ENCODE results near the gene CSPG4.
"Not testable (repeated sequence)": the region's sequence is repeated elsewhere in the genome, so short reads cannot be mapped to it uniquely, and the experiment has no call there.

CSPG4 gene, protein sequence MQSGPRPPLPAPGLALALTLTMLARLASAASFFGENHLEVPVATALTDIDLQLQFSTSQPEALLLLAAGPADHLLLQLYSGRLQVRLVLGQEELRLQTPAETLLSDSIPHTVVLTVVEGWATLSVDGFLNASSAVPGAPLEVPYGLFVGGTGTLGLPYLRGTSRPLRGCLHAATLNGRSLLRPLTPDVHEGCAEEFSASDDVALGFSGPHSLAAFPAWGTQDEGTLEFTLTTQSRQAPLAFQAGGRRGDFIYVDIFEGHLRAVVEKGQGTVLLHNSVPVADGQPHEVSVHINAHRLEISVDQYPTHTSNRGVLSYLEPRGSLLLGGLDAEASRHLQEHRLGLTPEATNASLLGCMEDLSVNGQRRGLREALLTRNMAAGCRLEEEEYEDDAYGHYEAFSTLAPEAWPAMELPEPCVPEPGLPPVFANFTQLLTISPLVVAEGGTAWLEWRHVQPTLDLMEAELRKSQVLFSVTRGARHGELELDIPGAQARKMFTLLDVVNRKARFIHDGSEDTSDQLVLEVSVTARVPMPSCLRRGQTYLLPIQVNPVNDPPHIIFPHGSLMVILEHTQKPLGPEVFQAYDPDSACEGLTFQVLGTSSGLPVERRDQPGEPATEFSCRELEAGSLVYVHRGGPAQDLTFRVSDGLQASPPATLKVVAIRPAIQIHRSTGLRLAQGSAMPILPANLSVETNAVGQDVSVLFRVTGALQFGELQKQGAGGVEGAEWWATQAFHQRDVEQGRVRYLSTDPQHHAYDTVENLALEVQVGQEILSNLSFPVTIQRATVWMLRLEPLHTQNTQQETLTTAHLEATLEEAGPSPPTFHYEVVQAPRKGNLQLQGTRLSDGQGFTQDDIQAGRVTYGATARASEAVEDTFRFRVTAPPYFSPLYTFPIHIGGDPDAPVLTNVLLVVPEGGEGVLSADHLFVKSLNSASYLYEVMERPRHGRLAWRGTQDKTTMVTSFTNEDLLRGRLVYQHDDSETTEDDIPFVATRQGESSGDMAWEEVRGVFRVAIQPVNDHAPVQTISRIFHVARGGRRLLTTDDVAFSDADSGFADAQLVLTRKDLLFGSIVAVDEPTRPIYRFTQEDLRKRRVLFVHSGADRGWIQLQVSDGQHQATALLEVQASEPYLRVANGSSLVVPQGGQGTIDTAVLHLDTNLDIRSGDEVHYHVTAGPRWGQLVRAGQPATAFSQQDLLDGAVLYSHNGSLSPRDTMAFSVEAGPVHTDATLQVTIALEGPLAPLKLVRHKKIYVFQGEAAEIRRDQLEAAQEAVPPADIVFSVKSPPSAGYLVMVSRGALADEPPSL (N-terminal part only)

GRCh38 chr15:75712668-75713337, at the start of gene CSPG4:
TSS of gene CSPG4 (minus strand) at chr15:75712848. CDS start at chr15:75712755, 93 bp downstream.
- Histone ChIP-seq H3K36me3 (ENCODE audit: control insufficient read depth in 5 of 5, insufficient read depth in 5 of 5, low read length in 5 of 5) (peaks cover 0 to 3% (median 0%) of the 10 kb centered on the region in 5 donors), H3K4me3 (ENCODE audit: low read depth in 1 of 5, low read length in 5 of 5) (peak within 1 kb of the TSS; percentile 62 to 81 (median 67)), H3K9ac (ENCODE audit: low read length in 5 of 5) (peak within 1 kb of the TSS; percentile 3 to 90 (median 76)), H3K27me3 (ENCODE audit: control insufficient read depth in 5 of 5, insufficient read depth in 4 of 5, low read length in 5 of 5) (peaks cover 0 to 12% (median 0%) of the 10 kb centered on the region in 5 donors), H3K9me3 (ENCODE audit: control insufficient read depth in 5 of 5, low read length in 5 of 5) (no peaks in the 10 kb centered on the region), H3K27ac (ENCODE audit: low read depth, low read length) (peak within 1 kb of the TSS; percentile 88), H3K4me1 (ENCODE audit: control insufficient read depth in 5 of 5, insufficient read depth in 5 of 5, low read length in 5 of 5) (peaks cover 5 to 56% (median 53%) of the 10 kb centered on the region in 5 donors)

DNA sequence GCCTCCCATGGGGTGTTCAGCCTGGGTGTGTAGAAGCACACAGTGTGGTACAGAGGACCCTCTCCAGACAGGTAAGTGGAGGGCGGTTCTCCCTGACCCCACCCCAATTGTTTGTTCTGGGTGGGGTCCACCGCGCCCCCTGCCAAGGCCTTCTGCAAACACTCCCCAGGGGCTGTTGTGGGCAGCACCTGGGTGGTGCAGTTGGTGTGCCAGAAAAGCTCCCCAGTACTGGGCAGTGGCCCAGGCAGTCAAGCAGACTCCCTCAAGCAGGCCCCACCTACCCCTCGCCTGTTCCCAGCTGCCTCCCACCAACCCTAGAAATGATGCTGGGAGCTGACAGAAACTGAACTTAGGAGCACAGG, 49.7 kb upstream of the CSPG4 start:
- not testable (repeated sequence) for H3K27me3 ChIP-seq (ENCODE audit: control insufficient read depth in 5 of 5, insufficient read depth in 4 of 5, low read length in 5 of 5); H3K4me3 ChIP-seq (ENCODE audit: low read depth in 1 of 5, low read length in 5 of 5); H3K9me3 ChIP-seq (ENCODE audit: control insufficient read depth in 5 of 5, low read length in 5 of 5); H3K9ac ChIP-seq (ENCODE audit: low read length in 5 of 5); H3K27ac ChIP-seq (ENCODE audit: low read depth, low read length); H3K36me3 ChIP-seq (ENCODE audit: control insufficient read depth in 5 of 5, insufficient read depth in 5 of 5, low read length in 5 of 5)
- peaks cover 0 to 14% (median 11%) of the 10 kb centered on the region in 5 donors for H3K4me1 ChIP-seq (ENCODE audit: control insufficient read depth in 5 of 5, insufficient read depth in 5 of 5, low read length in 5 of 5)

DNA sequence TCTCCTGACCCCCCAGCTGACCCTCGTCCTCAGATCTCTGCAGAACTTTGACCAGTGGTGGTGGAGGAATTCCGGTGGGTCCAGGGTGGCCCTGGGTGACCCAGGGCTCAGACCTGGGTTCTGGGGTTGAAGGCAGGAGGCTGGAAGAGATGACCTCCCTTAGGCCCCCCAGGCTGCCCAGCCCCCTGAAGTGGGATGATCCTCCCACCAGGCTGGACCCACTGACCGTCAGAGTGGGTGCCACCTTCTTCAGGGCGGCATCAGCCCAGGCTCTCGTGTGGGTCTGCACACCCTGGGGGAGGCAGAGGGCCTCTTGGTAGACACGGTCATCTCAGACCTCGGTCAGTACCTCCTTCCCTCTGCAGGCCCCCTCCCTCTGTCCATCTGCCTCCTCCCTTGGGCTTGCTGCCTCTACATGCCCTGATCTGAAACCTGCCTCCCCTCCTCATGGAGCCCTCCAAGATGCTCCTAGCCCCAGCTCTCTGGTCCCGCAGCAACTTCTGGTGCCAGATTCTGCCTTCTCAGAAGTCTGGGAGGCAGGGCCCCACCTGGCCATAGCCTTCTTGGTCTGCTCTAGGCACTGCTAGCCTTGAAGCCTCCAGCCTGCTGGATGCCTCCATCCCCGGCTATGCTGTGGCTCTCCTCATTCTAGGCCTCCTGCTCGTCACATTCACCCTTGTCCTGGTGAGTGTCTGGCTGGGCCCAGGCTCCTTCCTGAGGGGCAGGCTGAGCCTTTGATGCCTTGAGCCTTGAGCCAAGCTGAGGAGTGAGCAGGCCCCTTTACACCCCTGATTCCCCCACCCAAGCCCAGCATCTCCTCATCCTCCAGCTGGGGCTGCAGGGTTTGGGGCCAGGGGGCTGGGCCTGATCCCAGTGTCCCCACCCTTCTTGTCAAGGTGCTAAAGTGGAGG, 49.1 kb upstream of the CSPG4 start:
- Histone ChIP-seq H3K4me3 (ENCODE audit: low read depth in 1 of 5, low read length in 5 of 5) (no peak overlapping the region), H3K4me1 (ENCODE audit: control insufficient read depth in 5 of 5, insufficient read depth in 5 of 5, low read length in 5 of 5) (peaks cover 0 to 14% (median 11%) of the 10 kb centered on the region in 5 donors), H3K9ac (ENCODE audit: low read length in 5 of 5) (no peak overlapping the region), H3K27ac (ENCODE audit: low read depth, low read length) (no peak overlapping the region), H3K27me3 (ENCODE audit: control insufficient read depth in 5 of 5, insufficient read depth in 4 of 5, low read length in 5 of 5) (peaks cover 0 to 2% (median 0%) of the 10 kb centered on the region in 5 donors), H3K9me3 (ENCODE audit: control insufficient read depth in 5 of 5, low read length in 5 of 5) (no peaks in the 10 kb centered on the region), H3K36me3 (ENCODE audit: control insufficient read depth in 5 of 5, insufficient read depth in 5 of 5, low read length in 5 of 5) (no peaks in the 10 kb centered on the region)

DNA sequence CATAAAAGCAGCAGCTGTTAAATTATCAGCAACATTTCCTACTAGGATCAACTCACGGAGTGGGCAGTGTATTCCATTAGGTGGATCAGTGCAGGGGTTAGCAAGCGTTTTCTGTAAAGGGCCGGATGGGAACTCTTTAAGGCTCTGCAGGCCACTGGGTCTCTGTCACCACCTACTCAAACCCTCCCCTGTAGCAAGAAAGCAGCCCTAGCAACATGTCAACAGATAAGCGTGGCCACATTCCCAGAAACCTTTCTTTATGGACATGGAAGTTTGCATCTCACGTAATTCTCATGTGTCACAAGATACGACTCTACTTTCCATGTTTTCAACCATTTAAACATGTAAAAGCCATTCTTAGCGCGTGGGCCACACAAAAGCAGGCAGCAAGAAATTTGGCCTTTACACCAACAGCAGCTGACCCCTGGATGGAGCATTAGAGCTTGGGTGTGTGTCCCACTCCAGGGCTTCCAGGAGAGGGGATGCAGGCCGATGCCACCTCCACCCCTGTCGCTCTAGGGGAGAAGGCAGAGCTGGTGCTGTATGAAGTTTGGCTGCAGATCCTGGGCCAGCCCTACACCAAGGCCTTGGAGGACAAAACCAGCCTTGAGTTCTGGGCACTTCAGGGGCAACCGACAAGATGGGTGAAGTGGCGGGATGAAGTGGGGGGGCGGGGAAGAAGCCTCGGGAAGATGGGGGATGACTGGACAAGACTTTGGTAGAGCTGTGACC, 48.2 kb upstream of the CSPG4 start:
- Histone ChIP-seq H3K27me3 (ENCODE audit: control insufficient read depth in 5 of 5, insufficient read depth in 4 of 5, low read length in 5 of 5) (peaks cover 0 to 2% (median 0%) of the 10 kb centered on the region in 5 donors), H3K27ac (ENCODE audit: low read depth, low read length) (no peak overlapping the region), H3K4me3 (ENCODE audit: low read depth in 1 of 5, low read length in 5 of 5) (no peak overlapping the region)

GRCh38 chr15:75760131-75760520, 47.5 kb upstream of the CSPG4 start:
- not testable (repeated sequence) for H3K36me3 ChIP-seq (ENCODE audit: control insufficient read depth in 5 of 5, insufficient read depth in 5 of 5, low read length in 5 of 5); H3K9me3 ChIP-seq (ENCODE audit: control insufficient read depth in 5 of 5, low read length in 5 of 5); H3K9ac ChIP-seq (ENCODE audit: low read length in 5 of 5); H3K27me3 ChIP-seq (ENCODE audit: control insufficient read depth in 5 of 5, insufficient read depth in 4 of 5, low read length in 5 of 5); H3K27ac ChIP-seq (ENCODE audit: low read depth, low read length); H3K4me3 ChIP-seq (ENCODE audit: low read depth in 1 of 5, low read length in 5 of 5)
- peaks cover 0 to 14% (median 11%) of the 10 kb centered on the region in 5 donors for H3K4me1 ChIP-seq (ENCODE audit: control insufficient read depth in 5 of 5, insufficient read depth in 5 of 5, low read length in 5 of 5)

More for the DNA sequence above, 48.2 kb upstream of the CSPG4 start:
- no peak overlapping the region for H3K9ac ChIP-seq (ENCODE audit: low read length in 5 of 5)
- H3K9me3 ChIP-seq (ENCODE audit: control insufficient read depth in 5 of 5, low read length in 5 of 5) = no peaks in the 10 kb centered on the region
- H3K4me1 ChIP-seq (ENCODE audit: control insufficient read depth in 5 of 5, insufficient read depth in 5 of 5, low read length in 5 of 5) = peaks cover 0 to 14% (median 11%) of the 10 kb centered on the region in 5 donors
- no peaks in the 10 kb centered on the region for H3K36me3 ChIP-seq (ENCODE audit: control insufficient read depth in 5 of 5, insufficient read depth in 5 of 5, low read length in 5 of 5)

DNA sequence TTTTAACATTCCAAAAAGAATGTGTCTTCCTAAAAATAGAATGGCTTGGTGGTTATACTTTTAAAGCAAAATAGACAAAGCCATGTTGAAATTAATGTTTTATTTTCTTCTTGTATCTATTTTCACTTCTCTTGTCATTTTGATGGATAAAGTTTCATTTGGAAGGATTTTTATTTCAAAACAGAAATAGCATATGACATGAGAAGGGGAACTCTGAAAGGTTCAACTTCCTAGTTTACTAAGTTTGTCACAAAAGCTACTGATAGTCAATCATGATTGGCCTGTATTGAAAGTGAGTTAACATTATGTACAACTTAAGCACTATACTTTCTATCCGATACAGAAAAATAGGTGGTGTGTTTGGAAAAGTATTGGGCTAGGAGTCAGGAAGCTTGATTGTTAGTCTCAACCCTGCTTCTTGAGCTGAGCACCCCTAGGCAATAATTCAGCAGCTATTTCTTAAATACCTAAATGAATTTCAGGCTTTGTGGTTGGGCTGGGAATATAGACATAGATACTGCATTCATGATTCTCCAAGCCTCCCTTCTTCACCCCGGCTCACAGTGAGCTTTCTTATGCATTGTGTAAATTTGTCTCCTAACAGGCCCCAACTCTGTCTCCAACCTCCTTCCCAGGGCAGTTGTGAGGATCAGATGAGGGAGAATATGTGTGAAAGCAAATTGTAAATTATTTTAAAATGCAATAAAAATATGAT, 46.9 kb upstream of the CSPG4 start:
- H3K4me1 ChIP-seq (ENCODE audit: control insufficient read depth in 5 of 5, insufficient read depth in 5 of 5, low read length in 5 of 5) = peaks cover 0 to 14% (median 11%) of the 10 kb centered on the region in 5 donors
- no peak overlapping the region for H3K4me3 ChIP-seq (ENCODE audit: low read depth in 1 of 5, low read length in 5 of 5)

DNA sequence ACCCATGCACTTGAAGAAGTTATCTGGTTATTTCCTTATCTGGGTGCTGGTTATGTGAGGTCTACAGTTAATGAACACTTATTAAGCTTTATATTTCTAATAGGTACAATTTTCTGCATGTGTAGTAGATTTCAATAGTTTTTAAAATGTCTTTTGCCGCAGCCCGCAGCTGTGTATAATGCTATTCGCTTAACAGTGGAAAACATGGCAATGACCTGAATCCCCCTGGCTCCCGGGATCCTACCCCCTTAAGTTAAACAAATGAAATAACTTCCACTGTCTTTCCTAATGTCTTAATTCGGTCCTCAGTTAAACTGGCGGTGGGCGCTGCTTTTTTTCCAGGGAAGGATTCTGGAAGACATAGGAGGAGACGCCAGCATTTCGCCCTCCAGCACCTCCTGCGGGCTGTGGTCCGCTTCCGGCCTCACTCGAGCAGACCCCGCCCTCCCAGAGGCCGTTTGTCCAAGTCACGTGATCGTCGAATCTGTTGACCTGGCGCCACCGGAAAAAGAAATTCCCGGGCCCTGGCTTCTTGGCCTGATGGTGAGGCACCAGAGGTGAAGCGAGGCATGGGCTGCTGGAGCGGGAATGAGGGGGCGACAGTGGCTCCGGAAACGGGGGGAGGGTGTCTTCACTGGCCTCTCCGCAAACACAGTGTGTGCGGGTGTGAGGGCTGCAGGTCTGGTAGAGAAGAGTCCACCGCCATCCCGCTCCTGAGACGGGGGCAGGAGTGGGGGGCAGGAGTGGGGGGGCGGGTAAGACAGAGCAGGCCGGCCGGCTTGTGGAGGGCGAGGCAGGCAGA, 45.6 kb upstream of the CSPG4 start:
- H3K4me1 ChIP-seq (ENCODE audit: control insufficient read depth in 5 of 5, insufficient read depth in 5 of 5, low read length in 5 of 5) = peaks cover 0 to 14% (median 11%) of the 10 kb centered on the region in 5 donors
- H3K36me3 ChIP-seq (ENCODE audit: control insufficient read depth in 5 of 5, insufficient read depth in 5 of 5, low read length in 5 of 5) = no peaks in the 10 kb centered on the region
- no peaks in the 10 kb centered on the region for H3K9me3 ChIP-seq (ENCODE audit: control insufficient read depth in 5 of 5, low read length in 5 of 5)
- H3K4me3 ChIP-seq (ENCODE audit: low read depth in 1 of 5, low read length in 5 of 5) = peak overlapping the region; percentile 57 to 73 (median 72)
- H3K27ac ChIP-seq (ENCODE audit: low read depth, low read length) = peak overlapping the region; percentile 37
- peak overlapping the region in 3 of 5 donors; percentile 32 to 64 (median 62) for H3K9ac ChIP-seq (ENCODE audit: low read length in 5 of 5)
- peaks cover 0 to 1% (median 0%) of the 10 kb centered on the region in 5 donors for H3K27me3 ChIP-seq (ENCODE audit: control insufficient read depth in 5 of 5, insufficient read depth in 4 of 5, low read length in 5 of 5)

More for the DNA sequence above, 46.9 kb upstream of the CSPG4 start:
- Histone ChIP-seq H3K27ac (ENCODE audit: low read depth, low read length) (no peak overlapping the region), H3K27me3 (ENCODE audit: control insufficient read depth in 5 of 5, insufficient read depth in 4 of 5, low read length in 5 of 5) (peaks cover 0 to 2% (median 0%) of the 10 kb centered on the region in 5 donors), H3K9me3 (ENCODE audit: control insufficient read depth in 5 of 5, low read length in 5 of 5) (no peaks in the 10 kb centered on the region), H3K36me3 (ENCODE audit: control insufficient read depth in 5 of 5, insufficient read depth in 5 of 5, low read length in 5 of 5) (no peaks in the 10 kb centered on the region), H3K9ac (ENCODE audit: low read length in 5 of 5) (no peak overlapping the region)
